K562 (cell line): Measurements from ENCODE around the gene UBE3B. TPM values are rescaled to one million over a fixed set of nuclear protein-coding genes. Genes with fewer than 3 reads are reported as not detected.

Experiments
- BRF1 ChIP-seq: IDR thresholded peaks from 3 replicates; pipeline ENCODE4 v1.6.1; 2011; ENCODE audit warnings: borderline replicate concordance, mild to moderate bottlenecking; ENCODE audit not compliant: insufficient read length; ENCODE audit errors: extremely low read depth
- CBX3 ChIP-seq, 2 experiments: IDR thresholded peaks; 1 replicate in 1 of 2; 2 replicates in 1 of 2; pipeline ENCODE4 v1.6.1; 2012; ENCODE audit warnings: inconsistent platforms in 2 of 2, low read length in 2 of 2, borderline replicate concordance in 1 of 2, control low read depth in 1 of 2
- CHCHD3 ChIP-seq: fragments of 250-450 bp; sonication (Bioruptor Pico); IDR thresholded peaks from 2 replicates; pipeline ENCODE4 v2.1.2; 2022; ENCODE audit warnings: mild to moderate bottlenecking
- DLX4 ChIP-seq: fragments of 250-450 bp; sonication (Bioruptor Pico); IDR thresholded peaks from 2 replicates; pipeline ENCODE4 v1.6.1; 2021; ENCODE audit warnings: mild to moderate bottlenecking
- EHMT2 ChIP-seq: fragments of 450-650 bp; IDR thresholded peaks from 2 replicates; pipeline ENCODE4 v1.6.1; 2018; ENCODE audit warnings: antibody characterized with exemption
- L3MBTL2 ChIP-seq: fragments of 450-650 bp; IDR thresholded peaks from 2 replicates; pipeline ENCODE4 v1.6.1; 2016; ENCODE audit warnings: mild to moderate bottlenecking, moderate library complexity
- MBD1 ChIP-seq: fragments of 250-450 bp; sonication (Bioruptor Pico); IDR thresholded peaks from 2 replicates; pipeline ENCODE4 v1.8.0; 2022; ENCODE audit warnings: inconsistent platforms
- NCOA6 ChIP-seq: fragments of 450-650 bp; IDR thresholded peaks from 2 replicates; pipeline ENCODE4 v1.6.1; 2017; ENCODE audit warnings: mild to moderate bottlenecking
- NELFE ChIP-seq: IDR thresholded peaks from 2 replicates; pipeline ENCODE4 v1.6.1; 2011; ENCODE audit warnings: mild to moderate bottlenecking; ENCODE audit not compliant: insufficient read depth, insufficient read length
- OTX1 ChIP-seq: fragments of 450-650 bp; formaldehyde crosslinking; IDR thresholded peaks from 2 replicates; pipeline ENCODE4 v1.4.0; 2022; ENCODE audit warnings: mild to moderate bottlenecking
- SP2 ChIP-seq: IDR thresholded peaks from 2 replicates; pipeline ENCODE4 v1.6.1; 2011; ENCODE audit warnings: mild to moderate bottlenecking, low read depth, low read length, moderate library complexity; ENCODE audit not compliant: poor library complexity, severe bottlenecking; ENCODE audit errors: extremely low read depth
- THAP12 ChIP-seq: fragments of 250-450 bp; sonication (Bioruptor Pico); IDR thresholded peaks from 2 replicates; pipeline ENCODE4 v1.9.0; 2021; ENCODE audit warnings: mild to moderate bottlenecking, inconsistent platforms
- ZNF324 ChIP-seq: fragments of 250-450 bp; sonication (Bioruptor Pico); IDR thresholded peaks from 2 replicates; pipeline ENCODE4 v1.4.0; 2020; ENCODE audit warnings: mild to moderate bottlenecking
- ZNF75A ChIP-seq: fragments of 450-650 bp; formaldehyde crosslinking; IDR thresholded peaks from 2 replicates; pipeline ENCODE4 v1.4.0; 2020; ENCODE audit warnings: mild to moderate bottlenecking
- polyA plus RNA-seq, 8 experiments: library from polyadenylated mRNA; depleted of rRNA in 4 of 8; stranded (reverse) in 5 of 8; unstranded in 3 of 8; fragments of >200 nt; fragmentation: Nextera tagmentation in 2 of 8; fragmentation: Illumina TruSeq in 1 of 8; extraction: Ambion mirVana in 2 of 8; extraction: Trizol in 1 of 8; gene quantifications; 2 replicates each; pipeline versions ENCODE4 v1.2.1 to v1.2.3, GENCODE V29; 2011 to 2014; ENCODE audit warnings: inconsistent platforms in 1 of 8, missing spikeins in 1 of 8
- total RNA-seq, 7 experiments: library from RNA; depleted of rRNA in 6 of 7; stranded (reverse); fragments of >200 nt in 6 of 7; fragmentation: Illumina TruSeq in 2 of 7; extraction: Trizol in 2 of 7; gene quantifications; 2 replicates each; pipeline versions ENCODE4 v1.2.1 to v1.2.3, GENCODE V29; 2011 to 2021; ENCODE audit warnings: low replicate concordance in 1 of 7
- TF ChIP-seq, protein P1 (sequence below): sonication (generic); formaldehyde crosslinking; IDR thresholded peaks from 2 replicates; pipeline ENCODE4 v1.8.1; 2023; ENCODE audit warnings: mild to moderate bottlenecking, missing genetic modification reagents
- TF ChIP-seq, protein P2 (sequence below): fragments of 450-650 bp; IDR thresholded peaks from 2 replicates; pipeline ENCODE4 v1.6.1; 2016
- TF ChIP-seq, protein P3 (sequence below): fragments of 450-650 bp; IDR thresholded peaks from 2 replicates; pipeline ENCODE4 v1.6.1; 2016; ENCODE audit warnings: missing biosample characterization, missing genetic modification characterization
- TF ChIP-seq, protein P4 (sequence below): fragments of 450-650 bp; IDR thresholded peaks from 2 replicates; pipeline ENCODE4 v1.6.1; 2016; ENCODE audit warnings: low read depth, mild to moderate bottlenecking, moderate library complexity

Gene UBE3B
- total and polyA plus RNA-seq, 9 of the 15 experiments (the other 6 are each of a cell fraction or from before 2014, with no cell fraction given) = 7.6 to 23.6 (median 15.5) TPM

DNA sequence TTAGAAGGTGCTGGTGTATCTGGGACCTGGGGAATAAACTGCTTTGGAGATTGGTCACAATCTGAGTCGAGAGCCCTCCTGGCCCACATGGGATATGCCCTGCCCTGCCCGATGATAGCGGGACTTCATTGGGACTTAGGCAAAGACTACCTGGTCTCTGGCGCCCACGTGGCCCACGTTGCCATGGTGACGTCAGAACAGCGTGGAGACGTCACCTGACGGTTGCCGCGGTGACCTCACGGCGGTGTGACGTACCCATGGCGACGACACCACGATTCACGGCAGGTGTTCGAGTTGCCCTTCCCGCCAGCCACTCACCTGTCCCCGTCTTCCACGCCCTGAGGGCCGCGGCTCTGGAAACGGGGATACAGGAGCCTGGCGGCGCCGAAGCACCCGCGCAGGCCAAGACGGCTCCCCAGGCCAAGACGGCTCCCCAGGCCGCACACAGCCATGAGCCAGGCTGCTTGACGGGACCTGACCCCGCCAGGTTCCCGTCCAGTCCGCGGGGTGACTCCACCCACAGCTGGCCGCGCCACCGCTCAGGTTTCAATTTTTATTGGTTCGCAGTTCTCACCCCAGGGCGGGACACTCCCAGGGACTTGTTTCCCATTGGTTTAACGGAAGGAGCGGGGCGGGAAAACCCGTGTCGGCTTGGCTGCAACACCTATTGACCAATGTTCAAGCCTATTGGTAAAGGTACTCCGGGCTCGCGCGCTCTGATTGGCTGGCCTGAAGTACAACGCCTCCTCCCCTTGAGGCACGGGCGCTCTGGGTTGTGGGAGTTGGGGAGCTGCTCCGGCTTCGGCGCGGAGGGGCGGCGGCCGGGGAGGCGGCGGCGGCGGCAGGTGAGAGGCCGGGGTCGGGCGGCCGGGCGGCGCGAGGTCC, 95.8 kb downstream of the UBE3B start, which contains the start of the genes MMAB and MVK (continued):
- TF ChIP-seq SP2 = peak; percentile 59
- no peak for TF ChIP-seq CHCHD3 (CRISPR knock-in tag)
- TF ChIP-seq EHMT2 = no peak
- peak; percentile 77; the same call in 1 of the 2 replicates for TF ChIP-seq NCOA6
- TF ChIP-seq, protein P1, sequence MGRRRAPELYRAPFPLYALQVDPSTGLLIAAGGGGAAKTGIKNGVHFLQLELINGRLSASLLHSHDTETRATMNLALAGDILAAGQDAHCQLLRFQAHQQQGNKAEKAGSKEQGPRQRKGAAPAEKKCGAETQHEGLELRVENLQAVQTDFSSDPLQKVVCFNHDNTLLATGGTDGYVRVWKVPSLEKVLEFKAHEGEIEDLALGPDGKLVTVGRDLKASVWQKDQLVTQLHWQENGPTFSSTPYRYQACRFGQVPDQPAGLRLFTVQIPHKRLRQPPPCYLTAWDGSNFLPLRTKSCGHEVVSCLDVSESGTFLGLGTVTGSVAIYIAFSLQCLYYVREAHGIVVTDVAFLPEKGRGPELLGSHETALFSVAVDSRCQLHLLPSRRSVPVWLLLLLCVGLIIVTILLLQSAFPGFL (CRISPR knock-in tag) = no peak
- TF ChIP-seq, protein P2, sequence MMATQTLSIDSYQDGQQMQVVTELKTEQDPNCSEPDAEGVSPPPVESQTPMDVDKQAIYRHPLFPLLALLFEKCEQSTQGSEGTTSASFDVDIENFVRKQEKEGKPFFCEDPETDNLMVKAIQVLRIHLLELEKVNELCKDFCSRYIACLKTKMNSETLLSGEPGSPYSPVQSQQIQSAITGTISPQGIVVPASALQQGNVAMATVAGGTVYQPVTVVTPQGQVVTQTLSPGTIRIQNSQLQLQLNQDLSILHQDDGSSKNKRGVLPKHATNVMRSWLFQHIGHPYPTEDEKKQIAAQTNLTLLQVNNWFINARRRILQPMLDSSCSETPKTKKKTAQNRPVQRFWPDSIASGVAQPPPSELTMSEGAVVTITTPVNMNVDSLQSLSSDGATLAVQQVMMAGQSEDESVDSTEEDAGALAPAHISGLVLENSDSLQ = peak; percentile 85
- peak; percentile 96 for TF ChIP-seq L3MBTL2
- TF ChIP-seq MBD1 = no peak
- TF ChIP-seq ZNF75A (CRISPR knock-in tag) = no peak
- no peak for TF ChIP-seq THAP12 (CRISPR knock-in tag)
- TF ChIP-seq, protein P3, sequence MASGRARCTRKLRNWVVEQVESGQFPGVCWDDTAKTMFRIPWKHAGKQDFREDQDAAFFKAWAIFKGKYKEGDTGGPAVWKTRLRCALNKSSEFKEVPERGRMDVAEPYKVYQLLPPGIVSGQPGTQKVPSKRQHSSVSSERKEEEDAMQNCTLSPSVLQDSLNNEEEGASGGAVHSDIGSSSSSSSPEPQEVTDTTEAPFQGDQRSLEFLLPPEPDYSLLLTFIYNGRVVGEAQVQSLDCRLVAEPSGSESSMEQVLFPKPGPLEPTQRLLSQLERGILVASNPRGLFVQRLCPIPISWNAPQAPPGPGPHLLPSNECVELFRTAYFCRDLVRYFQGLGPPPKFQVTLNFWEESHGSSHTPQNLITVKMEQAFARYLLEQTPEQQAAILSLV = no peak
- no peak for TF ChIP-seq NELFE
- peak; percentile 63; the same call in 1 of the 2 replicates for TF ChIP-seq OTX1 (CRISPR knock-in tag)
- no peak for TF ChIP-seq BRF1
- TF ChIP-seq DLX4 (CRISPR knock-in tag) = no peak
- TF ChIP-seq, protein P4, sequence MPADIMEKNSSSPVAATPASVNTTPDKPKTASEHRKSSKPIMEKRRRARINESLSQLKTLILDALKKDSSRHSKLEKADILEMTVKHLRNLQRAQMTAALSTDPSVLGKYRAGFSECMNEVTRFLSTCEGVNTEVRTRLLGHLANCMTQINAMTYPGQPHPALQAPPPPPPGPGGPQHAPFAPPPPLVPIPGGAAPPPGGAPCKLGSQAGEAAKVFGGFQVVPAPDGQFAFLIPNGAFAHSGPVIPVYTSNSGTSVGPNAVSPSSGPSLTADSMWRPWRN = 0 out of 2 replicates have a peak, but pooled peaks have one; percentile 20
- no peak for TF ChIP-seq ZNF324 (CRISPR knock-in tag)
- TF ChIP-seq CBX3 (IDR thresholded peaks at IDR 0.05; ENCODE audit: borderline replicate concordance in 1 of 2, low read length in 2 of 2) = peak in 1 of 2 experiments; percentile 76; a peak in 1 of 3 replicates
